NCI-H2107 treated with DMSO at 0.1 percent for 48 hours (cell line): ENCODE measurements around the gene NTSR2.

ENCODE experiments used
- DNase-seq: peaks from one replicate; lab custom pipeline; 2025; ENCODE audit not compliant: unreplicated experiment; lab: John Stamatoyannopoulos, UW

NTSR2 gene

GRCh38 chr2:11658208-11659114 lies 11.5 kb downstream of the NTSR2 start:
- no peak for DNase-seq

- DNase-seq: no peak
Observed at GRCh38 chr2:11657646-11658045, 12.3 kb downstream of the NTSR2 start.

- DNase-seq: no peak
Observed at GRCh38 chr2:11657195-11657594, 12.8 kb downstream of the NTSR2 start.

GRCh38 chr2:11656671-11657101 lies 13.3 kb downstream of the NTSR2 start:
- DNase-seq: no peak

- no peak for DNase-seq
Observed at GRCh38 chr2:11656252-11656651, 13.7 kb downstream of the NTSR2 start.

GRCh38 chr2:11655495-11655894 lies 14.5 kb downstream of the NTSR2 start:
- no peak for DNase-seq

GRCh38 chr2:11652553-11652952 lies 17.4 kb downstream of the NTSR2 start:
- DNase-seq: no peak

- no peak for DNase-seq
Observed at GRCh38 chr2:11651856-11652548, 18.0 kb downstream of the NTSR2 start.

- DNase-seq: no peak
Observed at GRCh38 chr2:11649093-11649492, 20.9 kb downstream of the NTSR2 start.

GRCh38 chr2:11647834-11648600 lies 22.0 kb downstream of the NTSR2 start:
- no peak for DNase-seq

GRCh38 chr2:11646530-11646929 lies 23.5 kb downstream of the NTSR2 start:
- DNase-seq: no peak

- no peak for DNase-seq
Observed at GRCh38 chr2:11644293-11644692, 25.7 kb downstream of the NTSR2 start.

- DNase-seq: no peak
Observed at GRCh38 chr2:11642972-11643371, 27.0 kb downstream of the NTSR2 start.

- DNase-seq: no peak
Observed at GRCh38 chr2:11640132-11640531, 29.9 kb downstream of the NTSR2 start.

GRCh38 chr2:11639503-11639902 lies 30.5 kb downstream of the NTSR2 start:
- no peak for DNase-seq

- no peak for DNase-seq
Observed at GRCh38 chr2:11637546-11637945, 32.4 kb downstream of the NTSR2 start.

- no peak for DNase-seq
Observed at GRCh38 chr2:11636593-11637295, 33.3 kb downstream of the NTSR2 start.

GRCh38 chr2:11635141-11635540 lies 34.9 kb downstream of the NTSR2 start:
- DNase-seq: no peak

- DNase-seq: no peak
Observed at GRCh38 chr2:11634584-11634983, 35.4 kb downstream of the NTSR2 start.

- no peak for DNase-seq
Observed at GRCh38 chr2:11633923-11634478, 36.0 kb downstream of the NTSR2 start.

- no peak for DNase-seq
Observed at GRCh38 chr2:11631462-11631861, 38.5 kb downstream of the NTSR2 start.
